Mucosa of stomach (tissue), 1 donor: ENCODE data around the gene NCAPD3.
"Not testable (repeated sequence)": the region's sequence is repeated elsewhere in the genome, so short reads cannot be mapped to it uniquely, and the experiment has no call there.

Experiments used
- H3K27me3 ChIP-seq: one replicate; pipeline ENCODE4 v1.7.0; 2013; ENCODE audit warnings: mild to moderate bottlenecking, low read length; ENCODE audit not compliant: control insufficient read depth, insufficient read depth
- H3K36me3 ChIP-seq: one replicate; pipeline ENCODE4 v1.7.0; 2013; ENCODE audit warnings: low read length; ENCODE audit not compliant: control insufficient read depth, insufficient read depth
- H3K4me1 ChIP-seq: one replicate; pipeline ENCODE4 v1.7.0; 2013; ENCODE audit warnings: mild to moderate bottlenecking, low read length; ENCODE audit not compliant: control insufficient read depth, insufficient read depth
- H3K4me3 ChIP-seq: one replicate; pipeline ENCODE4 v1.7.0; 2013; ENCODE audit warnings: low read length
- H3K9ac ChIP-seq: one replicate; pipeline ENCODE4 v1.7.0; 2013; ENCODE audit warnings: mild to moderate bottlenecking, low read length, moderate library complexity
- H3K9me3 ChIP-seq: one replicate; pipeline ENCODE4 v1.7.0; 2013; ENCODE audit warnings: mild to moderate bottlenecking, low read length, moderate library complexity; ENCODE audit not compliant: control insufficient read depth
- donor health status: Pancreatic carcinoma.

The NCAPD3 gene

GRCh38 chr11:134264966-134265764 lies 41.4 kb upstream of the NCAPD3 start:
- no peak overlapping the region for H3K4me3 ChIP-seq
- no peaks in the 10 kb centered on the region for H3K9me3 ChIP-seq
- H3K27me3 ChIP-seq, result no peaks in the 10 kb centered on the region
- H3K9ac ChIP-seq, result no peak overlapping the region
- H3K36me3 ChIP-seq, result no peaks in the 10 kb centered on the region
- H3K4me1 ChIP-seq, result peaks cover 9% of the 10 kb centered on the region

- no peak overlapping the region for H3K9ac ChIP-seq
- peaks cover 5% of the 10 kb centered on the region for H3K4me1 ChIP-seq
- H3K27me3 ChIP-seq, result no peaks in the 10 kb centered on the region
- H3K9me3 ChIP-seq, result no peaks in the 10 kb centered on the region
- no peak overlapping the region for H3K4me3 ChIP-seq
- H3K36me3 ChIP-seq, result no peaks in the 10 kb centered on the region
These were observed 38.1 kb upstream of the NCAPD3 start for GRCh38 chr11:134261626-134262488.

GRCh38 chr11:134260983-134261382 lies 37.2 kb upstream of the NCAPD3 start:
- Histone ChIP-seq H3K9me3 (no peaks in the 10 kb centered on the region), H3K36me3 (no peaks in the 10 kb centered on the region), H3K27me3 (no peaks in the 10 kb centered on the region), H3K4me1 (no peaks in the 10 kb centered on the region), H3K4me3 (no peak overlapping the region), H3K9ac (no peak overlapping the region)

- no peak overlapping the region for H3K4me3 ChIP-seq
- H3K36me3 ChIP-seq, result no peaks in the 10 kb centered on the region
- H3K9me3 ChIP-seq, result no peaks in the 10 kb centered on the region
- H3K4me1 ChIP-seq, result no peaks in the 10 kb centered on the region
- H3K9ac ChIP-seq, result no peak overlapping the region
- H3K27me3 ChIP-seq, result no peaks in the 10 kb centered on the region
These were observed 36.7 kb upstream of the NCAPD3 start for GRCh38 chr11:134260503-134260902.

GRCh38 chr11:134258577-134258976 lies 34.8 kb upstream of the NCAPD3 start:
- Histone ChIP-seq H3K4me1 (peaks cover 5% of the 10 kb centered on the region), H3K4me3 (no peak overlapping the region), H3K9ac (no peak overlapping the region), H3K27me3 (no peaks in the 10 kb centered on the region), H3K36me3 (no peaks in the 10 kb centered on the region), H3K9me3 (no peaks in the 10 kb centered on the region)

- H3K9ac ChIP-seq, result no peak overlapping the region
- H3K36me3 ChIP-seq, result no peaks in the 10 kb centered on the region
These were observed 33.3 kb upstream of the NCAPD3 start for GRCh38 chr11:134257101-134257500.

GRCh38 chr11:134255184-134255561 lies 31.4 kb upstream of the NCAPD3 start:
- H3K9me3 ChIP-seq, H3K4me3 ChIP-seq, H3K9ac ChIP-seq, H3K27me3 ChIP-seq, H3K36me3 ChIP-seq: not testable (repeated sequence)
- H3K4me1 ChIP-seq, result peaks cover 13% of the 10 kb centered on the region

More at GRCh38 chr11:134257101-134257500, 33.3 kb upstream of the NCAPD3 start:
- H3K4me1 ChIP-seq, result peaks cover 8% of the 10 kb centered on the region
- no peaks in the 10 kb centered on the region for H3K9me3 ChIP-seq
- no peak overlapping the region for H3K4me3 ChIP-seq
- H3K27me3 ChIP-seq, result no peaks in the 10 kb centered on the region

- H3K4me1 ChIP-seq, result peaks cover 13% of the 10 kb centered on the region
These were observed 30.8 kb upstream of the NCAPD3 start for GRCh38 chr11:134254433-134255183.

GRCh38 chr11:134253188-134253993 lies 29.6 kb upstream of the NCAPD3 start, which contains the start of the genes ACAD8 and THYN1:
TSS of gene ACAD8 (plus strand) at chr11:134253568. CDS start at chr11:134253601, 33 bp downstream.
TSS of gene THYN1 (minus strand) at chr11:134253352. CDS start at chr11:134252882, 470 bp downstream.
- Histone ChIP-seq H3K9me3 (no peaks in the 10 kb centered on the region), H3K27me3 (no peaks in the 10 kb centered on the region), H3K4me3 (peak within 1 kb of the TSS; percentile 99), H3K36me3 (no peaks in the 10 kb centered on the region), H3K9ac (peak within 1 kb of the TSS; percentile 81), H3K4me1 (peaks cover 13% of the 10 kb centered on the region)

More at GRCh38 chr11:134254433-134255183, 30.8 kb upstream of the NCAPD3 start:
- Histone ChIP-seq H3K9me3 (no peaks in the 10 kb centered on the region), H3K4me3 (no peak overlapping the region), H3K36me3 (no peaks in the 10 kb centered on the region), H3K9ac (no peak overlapping the region), H3K27me3 (no peaks in the 10 kb centered on the region)

- Histone ChIP-seq H3K4me1 (peaks cover 13% of the 10 kb centered on the region), H3K27me3 (no peaks in the 10 kb centered on the region), H3K4me3 (peak overlapping the region; percentile 99), H3K9me3 (no peaks in the 10 kb centered on the region), H3K36me3 (no peaks in the 10 kb centered on the region), H3K9ac (peak overlapping the region; percentile 81)
These were observed 28.8 kb upstream of the NCAPD3 start for GRCh38 chr11:134252346-134253187.
